ENCODE data around the gene CA12. TPM values are rescaled to one million over a fixed set of nuclear protein-coding genes. Genes with fewer than 3 reads are reported as not detected.

Gene CA12
- total and polyA plus RNA-seq, 9 of the 15 experiments (the other 6 are each of a cell fraction or from before 2014, with no cell fraction given), result 0.01 to 0.78 (median 0.15) TPM; not detected in 1

DNA sequence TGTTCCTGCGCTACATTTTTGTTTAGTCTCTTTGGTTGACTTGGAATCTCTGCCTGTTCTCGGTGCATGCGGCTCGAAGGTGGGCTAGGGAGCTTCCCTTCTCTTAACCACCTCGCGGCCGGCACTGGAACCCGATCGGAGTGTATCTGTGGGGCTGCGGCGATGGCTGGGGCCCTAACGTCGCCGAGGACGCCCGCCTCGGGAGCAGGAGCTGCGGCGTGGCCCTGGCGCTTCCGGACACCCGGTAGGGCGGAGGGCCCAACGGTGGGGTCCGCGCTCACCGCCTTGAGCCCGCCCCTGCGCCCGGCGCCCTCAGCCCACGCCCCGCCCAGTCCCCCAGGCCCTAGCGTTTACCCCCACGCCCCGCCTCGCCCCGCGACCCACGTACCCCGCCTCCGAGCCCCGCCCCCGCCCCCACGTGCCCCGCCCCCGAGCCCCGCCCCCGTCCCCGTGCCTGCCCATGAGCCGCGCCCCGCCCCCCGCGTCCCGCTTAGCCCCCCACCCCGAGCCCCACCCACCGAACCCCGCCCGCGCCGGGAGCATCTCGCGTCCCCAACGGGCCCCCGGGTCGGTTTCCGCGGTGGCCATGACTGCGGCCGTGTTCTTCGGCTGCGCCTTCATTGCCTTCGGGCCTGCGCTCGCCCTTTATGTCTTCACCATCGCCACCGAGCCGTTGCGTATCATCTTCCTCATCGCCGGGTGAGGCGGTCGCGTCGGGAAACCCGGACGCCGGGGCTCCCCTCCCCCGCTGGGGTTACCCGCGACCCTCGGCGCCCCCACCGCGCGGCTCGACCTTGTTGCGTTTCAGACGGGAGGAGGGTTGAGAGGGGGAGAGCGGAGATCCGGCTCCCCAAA is 104.4 kb downstream of the CA12 start, which contains the start of gene APH1B (continued):
- TF ChIP-seq TEAD4 (IDR thresholded peaks at IDR 0.05; ENCODE audit: low read length), result 0 out of 2 replicates have a peak, but pooled peaks have one; percentile 9
- no peak for TF ChIP-seq TEAD4 (CRISPR knock-in tag; IDR thresholded peaks at IDR 0.05; ENCODE audit: borderline replicate concordance)
- peak; percentile 30; the same call in 1 of the 2 replicates for TF ChIP-seq NFRKB (IDR thresholded peaks at IDR 0.05; ENCODE audit: low read depth)
- TF ChIP-seq POLR3A (IDR thresholded peaks at IDR 0.05; ENCODE audit: borderline replicate concordance, extremely low read depth, insufficient read depth, insufficient read length), result no peak
- no peak for TF ChIP-seq ZNF124 (CRISPR knock-in tag; IDR thresholded peaks at IDR 0.05)
- TF ChIP-seq ADNP (tag; IDR thresholded peaks at IDR 0.05), result no peak
- peak; percentile 41; the same call in 1 of the 2 replicates for TF ChIP-seq CREM (IDR thresholded peaks at IDR 0.05; ENCODE audit: low read depth)
- no peak for TF ChIP-seq TAF9B (IDR thresholded peaks at IDR 0.05; ENCODE audit: partially characterized antibody)
- TF ChIP-seq GATAD2B (IDR thresholded peaks at IDR 0.05; ENCODE audit: borderline replicate concordance), result no peak; the same call in 1 of the 2 replicates
- TF ChIP-seq, protein P1, sequence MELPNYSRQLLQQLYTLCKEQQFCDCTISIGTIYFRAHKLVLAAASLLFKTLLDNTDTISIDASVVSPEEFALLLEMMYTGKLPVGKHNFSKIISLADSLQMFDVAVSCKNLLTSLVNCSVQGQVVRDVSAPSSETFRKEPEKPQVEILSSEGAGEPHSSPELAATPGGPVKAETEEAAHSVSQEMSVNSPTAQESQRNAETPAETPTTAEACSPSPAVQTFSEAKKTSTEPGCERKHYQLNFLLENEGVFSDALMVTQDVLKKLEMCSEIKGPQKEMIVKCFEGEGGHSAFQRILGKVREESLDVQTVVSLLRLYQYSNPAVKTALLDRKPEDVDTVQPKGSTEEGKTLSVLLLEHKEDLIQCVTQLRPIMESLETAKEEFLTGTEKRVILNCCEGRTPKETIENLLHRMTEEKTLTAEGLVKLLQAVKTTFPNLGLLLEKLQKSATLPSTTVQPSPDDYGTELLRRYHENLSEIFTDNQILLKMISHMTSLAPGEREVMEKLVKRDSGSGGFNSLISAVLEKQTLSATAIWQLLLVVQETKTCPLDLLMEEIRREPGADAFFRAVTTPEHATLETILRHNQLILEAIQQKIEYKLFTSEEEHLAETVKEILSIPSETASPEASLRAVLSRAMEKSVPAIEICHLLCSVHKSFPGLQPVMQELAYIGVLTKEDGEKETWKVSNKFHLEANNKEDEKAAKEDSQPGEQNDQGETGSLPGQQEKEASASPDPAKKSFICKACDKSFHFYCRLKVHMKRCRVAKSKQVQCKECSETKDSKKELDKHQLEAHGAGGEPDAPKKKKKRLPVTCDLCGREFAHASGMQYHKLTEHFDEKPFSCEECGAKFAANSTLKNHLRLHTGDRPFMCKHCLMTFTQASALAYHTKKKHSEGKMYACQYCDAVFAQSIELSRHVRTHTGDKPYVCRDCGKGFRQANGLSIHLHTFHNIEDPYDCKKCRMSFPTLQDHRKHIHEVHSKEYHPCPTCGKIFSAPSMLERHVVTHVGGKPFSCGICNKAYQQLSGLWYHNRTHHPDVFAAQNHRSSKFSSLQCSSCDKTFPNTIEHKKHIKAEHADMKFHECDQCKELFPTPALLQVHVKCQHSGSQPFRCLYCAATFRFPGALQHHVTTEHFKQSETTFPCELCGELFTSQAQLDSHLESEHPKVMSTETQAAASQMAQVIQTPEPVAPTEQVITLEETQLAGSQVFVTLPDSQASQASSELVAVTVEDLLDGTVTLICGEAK (IDR thresholded peaks at IDR 0.05), result no peak; the same call in 1 of the 2 replicates
- TF ChIP-seq, protein P1 (CRISPR knock-in tag; IDR thresholded peaks at IDR 0.05), result no peak
- no peak for TF ChIP-seq ZBTB34 (CRISPR knock-in tag; IDR thresholded peaks at IDR 0.05)
- TF ChIP-seq PRMT5 (CRISPR knock-in tag; IDR thresholded peaks at IDR 0.05), result no peak
- TF ChIP-seq ZEB2 (IDR thresholded peaks at IDR 0.05), result no peak
- TF ChIP-seq COPS2 (conservative IDR thresholded peaks at IDR 0.05), result no peak
